IMR-90 (cell line): ENCODE data around the gene XIRP1. TPM values are rescaled to one million over a fixed set of nuclear protein-coding genes. Genes with fewer than 3 reads are reported as not detected.

Source experiments
- ATAC-seq: fragments of 200-7000 bp; cut with Tn5 transposase; 2 replicates; pipeline ENCODE4 v1.9.1; 2020; ENCODE audit warnings: low read depth, mild to moderate bottlenecking, moderate library complexity
- BruUV-seq: library from RNA; stranded (reverse); fragments of 400-500 nt; replicated peaks from 2 replicates; lab custom pipeline; 2021; lab: Mats Ljungman, UMichigan
- CTCF ChIA-PET: fragments of 300-600 bp; formaldehyde crosslinking; extraction: SDS; loops from one replicate; lab custom pipeline; 2021; ENCODE audit warnings: antibody characterized with exemption; lab: Yijun Ruan, JAX
- POLR2A ChIA-PET: fragments of 300-600 bp; sonication (Branson Sonifier 250); formaldehyde crosslinking; loops from one replicate; lab custom pipeline; 2022; ENCODE audit warnings: antibody characterized with exemption; ENCODE audit not compliant: unreplicated experiment; lab: Charles Lee
- DNase-seq: peaks from one replicate; pipeline ENCODE4 v3.0.0; 2013
- H2AFZ ChIP-seq: replicated peaks from 2 replicates; pipeline ENCODE3; 2013; ENCODE audit warnings: low read length, mild to moderate bottlenecking; ENCODE audit not compliant: poor library complexity
- H2AK5ac ChIP-seq: 2 replicates; pipeline ENCODE4 v1.6.1; 2013; ENCODE audit warnings: low read depth, low read length, inconsistent platforms
- H2AK9ac ChIP-seq: replicated peaks from 2 replicates; pipeline ENCODE3; 2013; ENCODE audit warnings: mild to moderate bottlenecking, low read depth, low read length, moderate library complexity; ENCODE audit not compliant: poor library complexity
- H2BK120ac ChIP-seq: 2 replicates; pipeline ENCODE4 v1.6.1; 2013; ENCODE audit warnings: low read depth, low read length, inconsistent platforms
- H2BK15ac ChIP-seq: 3 replicates; pipeline ENCODE4 v1.6.1; 2013; ENCODE audit warnings: low read depth, low read length, inconsistent platforms
- H2BK20ac ChIP-seq: 2 replicates; pipeline ENCODE4 v1.6.1; 2013; ENCODE audit warnings: low read depth, mild to moderate bottlenecking, inconsistent platforms, low read length, moderate library complexity
- H2BK5ac ChIP-seq: 2 replicates; pipeline ENCODE4 v1.6.1; 2013; ENCODE audit warnings: mild to moderate bottlenecking, low read depth, low read length, inconsistent platforms; ENCODE audit not compliant: poor library complexity, severe bottlenecking
- H3K14ac ChIP-seq: replicated peaks from 2 replicates; pipeline ENCODE4 v1.6.1; 2013; ENCODE audit warnings: low read depth, low read length, inconsistent platforms
- H3K18ac ChIP-seq: 2 replicates; pipeline ENCODE4 v1.6.1; 2013; ENCODE audit warnings: low read depth, low read length, control low read depth
- H3K23ac ChIP-seq: 2 replicates; pipeline ENCODE4 v1.6.1; 2013; ENCODE audit warnings: low read depth, low read length, inconsistent platforms
- H3K27ac ChIP-seq: 2 replicates; pipeline ENCODE4 v1.5.1; 2013; ENCODE audit warnings: mild to moderate bottlenecking, control low read depth, low read length; ENCODE audit not compliant: insufficient read depth
- H3K27me3 ChIP-seq: 2 replicates; pipeline ENCODE4 v1.6.1; 2013; ENCODE audit warnings: low read length; ENCODE audit not compliant: control insufficient read depth, insufficient read depth
- H3K36me3 ChIP-seq: 2 replicates; pipeline ENCODE4 v1.6.1; 2013; ENCODE audit warnings: low read length, mixed read lengths; ENCODE audit not compliant: control insufficient read depth, insufficient read depth
- H3K4ac ChIP-seq: 2 replicates; pipeline ENCODE4 v1.6.1; 2013; ENCODE audit warnings: low read depth, low read length, inconsistent platforms
- H3K4me1 ChIP-seq: 2 replicates; pipeline ENCODE4 v1.6.1; 2013; ENCODE audit warnings: low read length, mixed read lengths; ENCODE audit not compliant: control insufficient read depth, insufficient read depth
- H3K4me2 ChIP-seq: 2 replicates; pipeline ENCODE4 v1.6.1; 2013; ENCODE audit warnings: low read depth, mild to moderate bottlenecking, control low read depth, low read length, moderate library complexity
- H3K4me3 ChIP-seq: 2 replicates; pipeline ENCODE4 v1.5.1; 2013; ENCODE audit warnings: low read depth, mild to moderate bottlenecking, control low read depth, low read length, moderate library complexity; ENCODE audit not compliant: insufficient read depth
- H3K56ac ChIP-seq: 2 replicates; pipeline ENCODE4 v1.6.1; 2013; ENCODE audit warnings: low read length, inconsistent platforms; ENCODE audit not compliant: insufficient read depth; ENCODE audit errors: extremely low read depth
- H3K79me1 ChIP-seq, 2 experiments: 2 replicates each; pipeline ENCODE4 v1.6.1; 2013; ENCODE audit warnings: low read length in 2 of 2, inconsistent platforms in 1 of 2, low read depth in 1 of 2
- H3K9ac ChIP-seq: 2 replicates; pipeline ENCODE4 v1.6.1; 2013; ENCODE audit warnings: low read depth, low read length, control low read depth
- H3K9me1 ChIP-seq: 2 replicates; pipeline ENCODE4 v1.6.1; 2013; ENCODE audit warnings: low read length, inconsistent platforms; ENCODE audit not compliant: insufficient read depth
- H3K9me3 ChIP-seq: 2 replicates; pipeline ENCODE4 v1.6.1; 2013; ENCODE audit warnings: low read length; ENCODE audit not compliant: control insufficient read depth, insufficient read depth
- H4K20me1 ChIP-seq: 2 replicates; pipeline ENCODE4 v1.6.1; 2013; ENCODE audit warnings: low read length, inconsistent platforms; ENCODE audit not compliant: insufficient read depth
- H4K5ac ChIP-seq: 2 replicates; pipeline ENCODE4 v1.6.1; 2013; ENCODE audit warnings: mild to moderate bottlenecking, low read depth, low read length, control low read depth
- H4K8ac ChIP-seq, 2 experiments: 2 replicates each; pipeline ENCODE4 v1.6.1; 2013; ENCODE audit warnings: low read depth in 2 of 2, low read length in 2 of 2, control low read depth in 1 of 2, inconsistent platforms in 1 of 2
- H4K91ac ChIP-seq: 2 replicates; pipeline ENCODE4 v1.6.1; 2013; ENCODE audit warnings: low read depth, low read length, inconsistent platforms; ENCODE audit not compliant: insufficient read depth
- CHD1 ChIP-seq: IDR thresholded peaks from 2 replicates; pipeline ENCODE4 v1.6.1; 2012; ENCODE audit warnings: low read depth, low read length, improper control_type of control experiment
- MAZ ChIP-seq: IDR thresholded peaks from 2 replicates; pipeline ENCODE4 v1.6.1; 2012; ENCODE audit warnings: low read depth, mild to moderate bottlenecking, low read length, improper control_type of control experiment, moderate library complexity, borderline replicate concordance
- WGBS, 2 experiments: methylation state at CpG; one replicate each; pipeline versions ENCODE4 v1.1.5 to v1.1.7; 2013; ENCODE audit warnings: missing lambda C conversion rate in 2 of 2; ENCODE audit not compliant: insufficient read length in 1 of 2; ENCODE audit errors: extremely low coverage in 2 of 2; 5-methylcytosine and 5-hydroxymethylcytosine counted together
- dilution Hi-C: fragments of 300-500 bp; cut with HindIII; formaldehyde crosslinking; loops from one replicate; pipeline ENCODE4 v1.14.3; 2018; ENCODE audit warnings: low sequenced_read_pairs; ENCODE audit not compliant: unreplicated experiment
- in situ Hi-C: fragments of 300-500 bp; cut with MboI; formaldehyde crosslinking; loops from 3 replicates; pipeline ENCODE4 v1.14.3; 2019; ENCODE audit warnings: low sequenced_read_pairs, inconsistent platforms, mixed read lengths
- intact Hi-C: fragments of 100-400 bp; cut with micrococcal nuclease; formaldehyde crosslinking; loops from 2 replicates; pipeline ENCODE4 v1.10.0; 2022
- polyA plus RNA-seq, 3 experiments: library from polyadenylated mRNA; depleted of rRNA; stranded (reverse); fragments of >200 nt; gene quantifications; 2 replicates each; pipeline ENCODE4 v1.2.3, GENCODE V29; 2012; ENCODE audit warnings: low replicate concordance in 1 of 3
- total RNA-seq: library from RNA; depleted of rRNA; stranded (reverse); fragments of >200 nt; gene quantifications from 2 replicates; pipeline ENCODE4 v1.2.3, GENCODE V29; 2012

XIRP1 gene
- total and polyA plus RNA-seq, 2 of the 4 experiments (the other 2 are of a cell fraction), result under 0.01 to 0.07 TPM

GRCh38 chr3:39211332-39212130, 19.1 kb upstream of the XIRP1 start:
- Histone ChIP-seq H3K9ac (no peak overlapping the region), H3K4me2 (no peak overlapping the region), H2BK20ac (no peak overlapping the region), H4K20me1 (no peaks in the 10 kb centered on the region), H2BK120ac (no peak overlapping the region), H2AFZ (no peak overlapping the region), H3K4me1 (no peaks in the 10 kb centered on the region), H2AK5ac (no peak overlapping the region), H3K23ac (no peak overlapping the region), H3K4me3 (no peak overlapping the region), H2BK5ac (no peak overlapping the region), H3K56ac (no peak overlapping the region), H3K36me3 (no peaks in the 10 kb centered on the region), H2AK9ac (no peak overlapping the region), H4K91ac (no peak overlapping the region), H3K27ac (no peak overlapping the region), H4K8ac (no peak overlapping the region), H3K9me1 (no peaks in the 10 kb centered on the region), H3K27me3 (peaks cover 28% of the 10 kb centered on the region), H3K18ac (no peak overlapping the region), H3K79me1 (no peaks in the 10 kb centered on the region), H4K5ac (no peak overlapping the region), H3K4ac (no peak overlapping the region), H3K9me3 (no peaks in the 10 kb centered on the region), H3K14ac (no peak overlapping the region), H2BK15ac (no peak overlapping the region)
- BruUV-seq, result no TSS peak
- dilution Hi-C loops (no loop called here), in situ Hi-C loops (no loop called here), intact Hi-C loops (no loop called here)
- ChIA-PET CTCF (no interaction called here), POLR2A (no interaction called here)
- TF ChIP-seq CHD1 (no peak), MAZ (no peak)
- DNase-seq, result no peak
- WGBS, 2 experiments, result 0% methylated on average over 1 of the region's 4 CpGs; no CpG with 5 or more reads in 1 of the 2 experiments
- ATAC-seq, result no peak
